Trophoblast cell (in vitro differentiated cells and primary cell): ENCODE results near the gene USP53.

ENCODE experiments used
- DNase-seq, 2 donors: peaks; one replicate each; pipeline ENCODE4 v3.0.0-alpha.2; 2016
- H2AFZ ChIP-seq: 2 replicates; pipeline ENCODE4 v1.6.1; 2013; ENCODE audit warnings: low read length, moderate library complexity, mild to moderate bottlenecking; ENCODE audit not compliant: insufficient read depth, poor library complexity
- H2AK5ac ChIP-seq: 2 replicates; pipeline ENCODE4 v1.6.1; 2013; ENCODE audit warnings: mild to moderate bottlenecking, low read length
- H2BK120ac ChIP-seq: 2 replicates; pipeline ENCODE4 v1.6.1; 2013; ENCODE audit warnings: low read length, mild to moderate bottlenecking, moderate library complexity; ENCODE audit not compliant: insufficient read depth, poor library complexity
- H2BK12ac ChIP-seq: 2 replicates; pipeline ENCODE4 v1.6.1; 2013; ENCODE audit warnings: mild to moderate bottlenecking, low read length, moderate library complexity
- H2BK5ac ChIP-seq: 2 replicates; pipeline ENCODE4 v1.6.1; 2013; ENCODE audit warnings: low read length, low read depth, moderate library complexity, mild to moderate bottlenecking; ENCODE audit not compliant: poor library complexity
- H3K14ac ChIP-seq: 2 replicates; pipeline ENCODE4 v1.6.1; 2013; ENCODE audit warnings: mild to moderate bottlenecking, low read length
- H3K18ac ChIP-seq: 2 replicates; pipeline ENCODE4 v1.6.1; 2013; ENCODE audit warnings: mild to moderate bottlenecking, low read length
- H3K23ac ChIP-seq: 2 replicates; pipeline ENCODE4 v1.6.1; 2013; ENCODE audit warnings: low read length
- H3K27ac ChIP-seq: 2 replicates; pipeline ENCODE4 v1.5.1; 2013; ENCODE audit warnings: low read depth, mild to moderate bottlenecking, inconsistent platforms, low read length, moderate library complexity
- H3K27me3 ChIP-seq: 2 replicates; pipeline ENCODE4 v1.6.1; 2013; ENCODE audit warnings: inconsistent platforms, mild to moderate bottlenecking, low read length, moderate library complexity; ENCODE audit not compliant: insufficient read depth
- H3K36me3 ChIP-seq, 2 experiments: 1 replicate in 1 of 2; 2 replicates in 1 of 2; pipeline ENCODE4 v1.6.1; 2013; ENCODE audit warnings: low read length in 2 of 2, mild to moderate bottlenecking in 2 of 2, moderate library complexity in 1 of 2; ENCODE audit not compliant: insufficient read depth in 2 of 2, control insufficient read depth in 1 of 2
- H3K4ac ChIP-seq: 2 replicates; pipeline ENCODE4 v1.6.1; 2013; ENCODE audit warnings: low read depth, mild to moderate bottlenecking, low read length, moderate library complexity
- H3K4me1 ChIP-seq, 2 experiments: 1 replicate in 1 of 2; 2 replicates in 1 of 2; pipeline ENCODE4 v1.6.1; 2013; ENCODE audit warnings: low read length in 2 of 2, mild to moderate bottlenecking in 2 of 2, moderate library complexity in 1 of 2; ENCODE audit not compliant: insufficient read depth in 2 of 2, control insufficient read depth in 1 of 2
- H3K4me2 ChIP-seq: 2 replicates; pipeline ENCODE4 v1.6.1; 2013; ENCODE audit warnings: inconsistent platforms, mild to moderate bottlenecking, low read length, moderate library complexity
- H3K4me3 ChIP-seq: 2 replicates; pipeline ENCODE4 v1.5.1; 2013; ENCODE audit warnings: mild to moderate bottlenecking, low read depth, low read length, inconsistent platforms
- H3K79me1 ChIP-seq: one replicate; pipeline ENCODE4 v1.6.1; 2013; ENCODE audit warnings: low read length
- H3K79me2 ChIP-seq: 2 replicates; pipeline ENCODE4 v1.6.1; 2013; ENCODE audit warnings: low read length, mild to moderate bottlenecking; ENCODE audit not compliant: control insufficient read depth, insufficient read depth, poor library complexity
- H3K9ac ChIP-seq: 2 replicates; pipeline ENCODE4 v1.6.1; 2013; ENCODE audit warnings: mild to moderate bottlenecking, low read length
- H3K9me3 ChIP-seq: 2 replicates; pipeline ENCODE4 v1.6.1; 2013; ENCODE audit warnings: low read depth, mild to moderate bottlenecking, control low read depth, inconsistent platforms, low read length; ENCODE audit not compliant: insufficient read depth
- H4K12ac ChIP-seq: 2 replicates; pipeline ENCODE4 v1.6.1; 2013; ENCODE audit warnings: low read depth, mild to moderate bottlenecking, low read length, moderate library complexity
- H4K8ac ChIP-seq: 2 replicates; pipeline ENCODE4 v1.6.1; 2013; ENCODE audit warnings: low read depth, mild to moderate bottlenecking, low read length, moderate library complexity
- H4K91ac ChIP-seq: one replicate; pipeline ENCODE4 v1.6.1; 2013; ENCODE audit warnings: low read depth, mild to moderate bottlenecking, low read length, moderate library complexity
- WGBS: extraction: QIAGEN DNeasy Blood & Tissue Kit; methylation state at CpG from one replicate; pipeline ENCODE4 v1.1.7; 2013; ENCODE audit warnings: missing lambda C conversion rate; ENCODE audit not compliant: insufficient read length, insufficient coverage; ENCODE audit errors: extremely low coverage; 5-methylcytosine and 5-hydroxymethylcytosine counted together

Gene USP53

GRCh38 chr4:119240568-119240967 lies 28.1 kb downstream of the USP53 start:
- Histone ChIP-seq H3K36me3 (peaks cover 2 to 4% of the 10 kb centered on the region in 2 experiments), H4K91ac (no peak overlapping the region), H3K23ac (no peak overlapping the region)

GRCh38 chr4:119242417-119242816 lies 29.9 kb downstream of the USP53 start:
- Histone ChIP-seq H3K23ac (no peak overlapping the region), H3K79me2 (no peaks in the 10 kb centered on the region), H2BK120ac (no peak overlapping the region), H2AFZ (no peak overlapping the region), H3K4me1 (no peaks in the 10 kb centered on the region), H3K4me2 (no peak overlapping the region), H4K91ac (no peak overlapping the region), H3K79me1 (no peaks in the 10 kb centered on the region), H4K8ac (no peak overlapping the region), H3K9ac (no peak overlapping the region), H2BK5ac (no peak overlapping the region), H4K12ac (no peak overlapping the region), H2BK12ac (no peak overlapping the region), H3K36me3 (peaks cover 5 to 8% of the 10 kb centered on the region in 2 experiments), H3K27ac (no peak overlapping the region), H2AK5ac (no peak overlapping the region), H3K4ac (no peak overlapping the region), H3K4me3 (no peak overlapping the region), H3K18ac (no peak overlapping the region), H3K9me3 (no peaks in the 10 kb centered on the region), H3K27me3 (no peaks in the 10 kb centered on the region), H3K14ac (no peak overlapping the region)
- no peak for DNase-seq
- no CpG with 5 or more reads among the region's 1 CpG for WGBS

More at GRCh38 chr4:119240568-119240967, 28.1 kb downstream of the USP53 start:
- Histone ChIP-seq H3K27me3 (no peaks in the 10 kb centered on the region), H3K4ac (no peak overlapping the region), H3K27ac (no peak overlapping the region), H2AFZ (no peak overlapping the region), H2AK5ac (no peak overlapping the region), H3K4me2 (no peak overlapping the region), H4K12ac (no peak overlapping the region), H3K4me1 (no peaks in the 10 kb centered on the region), H2BK12ac (no peak overlapping the region), H2BK120ac (no peak overlapping the region), H3K9me3 (no peaks in the 10 kb centered on the region), H3K14ac (no peak overlapping the region), H3K79me1 (no peaks in the 10 kb centered on the region), H3K4me3 (no peak overlapping the region), H3K79me2 (no peaks in the 10 kb centered on the region), H4K8ac (no peak overlapping the region), H2BK5ac (no peak overlapping the region), H3K18ac (no peak overlapping the region), H3K9ac (no peak overlapping the region)
- DNase-seq: no peak
- WGBS: no CpG with 5 or more reads among the region's 2 CpGs

- no peak overlapping the region for H3K18ac ChIP-seq
- H3K9me3 ChIP-seq: no peaks in the 10 kb centered on the region
- no peak overlapping the region for H2BK120ac ChIP-seq
- no peak overlapping the region for H4K91ac ChIP-seq
- no peak overlapping the region for H3K4ac ChIP-seq
- H3K36me3 ChIP-seq: peaks cover 5 to 10% of the 10 kb centered on the region in 2 experiments
- no peak overlapping the region for H3K9ac ChIP-seq
- H3K4me1 ChIP-seq: no peaks in the 10 kb centered on the region
- no peak overlapping the region for H2AK5ac ChIP-seq
- no peak overlapping the region for H3K14ac ChIP-seq
- no peak overlapping the region for H2BK5ac ChIP-seq
- H3K27ac ChIP-seq: no peak overlapping the region
- H4K8ac ChIP-seq: no peak overlapping the region
- no peak overlapping the region for H3K4me3 ChIP-seq
- H2AFZ ChIP-seq: no peak overlapping the region
- H4K12ac ChIP-seq: no peak overlapping the region
- WGBS: no CpG with 5 or more reads among the region's 1 CpG
- H3K79me2 ChIP-seq: no peaks in the 10 kb centered on the region
- no peak overlapping the region for H3K4me2 ChIP-seq
- no peaks in the 10 kb centered on the region for H3K79me1 ChIP-seq
- no peak overlapping the region for H2BK12ac ChIP-seq
- H3K27me3 ChIP-seq: no peaks in the 10 kb centered on the region
- DNase-seq: no peak
- no peak overlapping the region for H3K23ac ChIP-seq
Measured at GRCh38 chr4:119243868-119244267, 31.4 kb downstream of the USP53 start.

- Histone ChIP-seq H3K4ac (no peak overlapping the region), H3K14ac (no peak overlapping the region), H3K4me3 (no peak overlapping the region), H3K79me1 (no peaks in the 10 kb centered on the region), H3K27ac (no peak overlapping the region), H2BK120ac (no peak overlapping the region), H3K79me2 (no peaks in the 10 kb centered on the region), H3K18ac (no peak overlapping the region), H2AFZ (no peak overlapping the region), H2BK12ac (no peak overlapping the region), H4K91ac (no peak overlapping the region), H2AK5ac (no peak overlapping the region), H3K9me3 (no peaks in the 10 kb centered on the region), H3K23ac (no peak overlapping the region), H3K4me1 (no peaks in the 10 kb centered on the region), H4K12ac (no peak overlapping the region), H4K8ac (no peak overlapping the region), H2BK5ac (no peak overlapping the region), H3K4me2 (no peak overlapping the region), H3K36me3 (peaks cover 5 to 12% of the 10 kb centered on the region in 2 experiments), H3K9ac (no peak overlapping the region), H3K27me3 (no peaks in the 10 kb centered on the region)
- DNase-seq: no peak
- no CpG with 5 or more reads among the region's 3 CpGs for WGBS
Measured at GRCh38 chr4:119244344-119244743, 31.8 kb downstream of the USP53 start.
